ENCODE measurements around the gene KCNJ4.

- TF ChIP-seq CTCF (conservative IDR thresholded peaks at IDR 0.05; ENCODE audit: low read length) (peak; percentile 82), EZH2phosphoT487 (IDR thresholded peaks at IDR 0.05; ENCODE audit: borderline replicate concordance, low read depth, low read length) (no peak)
Measured at GRCh38 chr22:38412435-38413084, 42.4 kb downstream of the KCNJ4 start.

All from OCI-LY7 (cell line).